GM21723 (cell line): ENCODE results near the gene ADAM10.

Experiments used
- ATAC-seq: cut with Tn5 transposase; IDR thresholded peaks from one replicate; pipeline ENCODE4 v1.9.1; 2021; ENCODE audit warnings: mild to moderate bottlenecking, moderate library complexity; ENCODE audit not compliant: unreplicated experiment

The ADAM10 gene

DNA sequence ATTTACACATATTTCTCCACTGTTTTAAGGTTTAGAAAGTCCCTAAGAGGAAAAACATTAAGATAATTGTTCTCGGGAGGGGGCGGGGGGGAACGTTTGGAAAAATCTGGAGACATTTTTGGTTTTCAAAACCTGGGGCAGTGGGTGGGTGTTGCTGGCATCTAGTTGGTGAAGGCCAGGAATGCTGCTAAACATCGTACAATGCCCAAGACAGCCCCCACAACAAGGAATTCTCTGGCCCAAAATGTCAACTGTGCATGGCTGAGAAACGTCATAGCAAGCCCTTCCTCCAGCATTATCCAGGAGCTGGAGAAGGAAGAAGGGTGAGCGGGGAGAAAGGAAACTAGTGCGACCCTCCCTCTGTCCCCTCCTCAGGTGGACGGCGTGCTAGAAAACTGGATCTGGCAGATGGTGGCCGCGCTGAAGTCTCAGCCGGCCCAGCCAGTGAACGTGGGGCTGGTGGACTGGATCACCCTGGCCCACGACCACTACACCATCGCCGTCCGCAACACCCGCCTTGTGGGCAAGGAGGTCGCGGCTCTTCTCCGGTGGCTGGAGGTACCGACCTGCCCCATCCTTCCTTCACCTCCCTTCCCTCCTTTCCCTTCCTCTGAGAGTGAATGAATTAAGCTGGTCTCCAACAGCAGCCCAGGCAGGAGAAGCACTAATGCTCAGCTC is 208.0 kb downstream of the ADAM10 start:
- ATAC-seq = no peak

DNA sequence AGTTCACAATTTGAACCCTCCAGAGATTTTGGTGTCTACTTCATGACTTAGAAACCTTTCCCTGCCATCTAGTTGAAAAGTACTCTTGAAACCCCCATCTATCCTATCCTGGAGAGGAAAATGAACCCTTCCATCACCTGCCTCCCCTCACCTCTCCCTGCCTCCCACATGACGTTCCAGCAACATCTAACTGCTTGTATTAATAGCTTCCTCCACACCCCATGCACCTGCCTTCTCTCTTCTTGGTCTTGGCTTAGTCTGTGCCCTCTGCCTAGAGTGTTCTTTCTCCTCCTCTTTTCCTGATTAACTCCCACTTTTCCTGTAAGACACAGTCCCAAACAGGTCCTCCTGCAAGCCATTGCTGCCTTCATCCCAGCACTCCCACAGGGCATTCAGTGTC is 210.0 kb downstream of the ADAM10 start:
- no peak for ATAC-seq

DNA sequence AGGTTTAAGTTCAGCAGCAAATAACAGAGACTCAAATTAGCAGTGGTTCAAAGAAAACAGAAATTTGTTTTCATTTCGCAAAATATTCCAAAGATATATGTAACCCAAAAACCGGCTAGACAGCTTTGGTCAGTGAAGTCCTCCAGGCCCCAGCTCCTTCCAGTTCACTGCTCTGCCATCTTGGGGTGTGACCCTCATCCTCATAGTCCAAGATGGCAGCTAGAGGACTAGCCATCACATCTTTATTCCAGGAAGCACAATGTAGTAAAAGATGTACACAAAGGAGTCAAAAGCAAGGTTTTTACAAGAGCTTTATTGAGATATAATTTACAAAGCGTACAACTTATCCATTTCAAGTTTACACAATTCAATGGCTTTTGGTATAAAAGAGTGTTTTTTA is 210.6 kb downstream of the ADAM10 start:
- no peak for ATAC-seq
